Mucosa of stomach (tissue), 1 donor: ENCODE results near the gene BCL6.

Experiments
- H3K27me3 ChIP-seq: one replicate; pipeline ENCODE4 v1.7.0; 2013; ENCODE audit warnings: mild to moderate bottlenecking, low read length; ENCODE audit not compliant: control insufficient read depth, insufficient read depth
- H3K36me3 ChIP-seq: one replicate; pipeline ENCODE4 v1.7.0; 2013; ENCODE audit warnings: low read length; ENCODE audit not compliant: control insufficient read depth, insufficient read depth
- H3K4me1 ChIP-seq: one replicate; pipeline ENCODE4 v1.7.0; 2013; ENCODE audit warnings: mild to moderate bottlenecking, low read length; ENCODE audit not compliant: control insufficient read depth, insufficient read depth
- H3K4me3 ChIP-seq: one replicate; pipeline ENCODE4 v1.7.0; 2013; ENCODE audit warnings: low read length
- H3K9ac ChIP-seq: one replicate; pipeline ENCODE4 v1.7.0; 2013; ENCODE audit warnings: mild to moderate bottlenecking, low read length, moderate library complexity
- H3K9me3 ChIP-seq: one replicate; pipeline ENCODE4 v1.7.0; 2013; ENCODE audit warnings: mild to moderate bottlenecking, low read length, moderate library complexity; ENCODE audit not compliant: control insufficient read depth
- donor health status: Pancreatic carcinoma.

Gene BCL6

GRCh38 chr3:187741403-187742350 is 3.6 kb downstream of the BCL6 start:
- Histone ChIP-seq H3K27me3 (peaks cover 8% of the 10 kb centered on the region), H3K9me3 (no peaks in the 10 kb centered on the region), H3K36me3 (no peaks in the 10 kb centered on the region), H3K4me3 (peak overlapping the region; percentile 88), H3K4me1 (peaks cover 24% of the 10 kb centered on the region), H3K9ac (peak overlapping the region; percentile 92)

GRCh38 chr3:187740421-187741399 is 4.6 kb downstream of the BCL6 start:
- Histone ChIP-seq H3K27me3 (peaks cover 8% of the 10 kb centered on the region), H3K9me3 (no peaks in the 10 kb centered on the region), H3K36me3 (no peaks in the 10 kb centered on the region), H3K4me1 (peaks cover 25% of the 10 kb centered on the region), H3K4me3 (peak overlapping the region; percentile 91), H3K9ac (peak overlapping the region; percentile 92)

- Histone ChIP-seq H3K27me3 (peaks cover 8% of the 10 kb centered on the region), H3K36me3 (no peaks in the 10 kb centered on the region), H3K4me3 (peak overlapping the region; percentile 91), H3K9me3 (no peaks in the 10 kb centered on the region), H3K9ac (peak overlapping the region; percentile 92), H3K4me1 (peaks cover 25% of the 10 kb centered on the region)
Observed at GRCh38 chr3:187739561-187740332, 5.5 kb downstream of the BCL6 start.

GRCh38 chr3:187739094-187739560 is 6.1 kb downstream of the BCL6 start:
- peaks cover 25% of the 10 kb centered on the region for H3K4me1 ChIP-seq
- no peaks in the 10 kb centered on the region for H3K9me3 ChIP-seq
- peaks cover 8% of the 10 kb centered on the region for H3K27me3 ChIP-seq
- peak overlapping the region; percentile 92 for H3K9ac ChIP-seq
- peak overlapping the region; percentile 91 for H3K4me3 ChIP-seq
- no peaks in the 10 kb centered on the region for H3K36me3 ChIP-seq

- H3K4me3 ChIP-seq, result peak overlapping the region; percentile 91
- peaks cover 8% of the 10 kb centered on the region for H3K27me3 ChIP-seq
- H3K9ac ChIP-seq, result peak overlapping the region; percentile 92
- no peaks in the 10 kb centered on the region for H3K36me3 ChIP-seq
- peaks cover 25% of the 10 kb centered on the region for H3K4me1 ChIP-seq
- H3K9me3 ChIP-seq, result no peaks in the 10 kb centered on the region
Observed at GRCh38 chr3:187738331-187739093, 6.8 kb downstream of the BCL6 start.

GRCh38 chr3:187738071-187738330 is 7.3 kb downstream of the BCL6 start:
- Histone ChIP-seq H3K4me3 (peak overlapping the region; percentile 91), H3K36me3 (no peaks in the 10 kb centered on the region), H3K9ac (peak overlapping the region; percentile 92), H3K4me1 (peaks cover 25% of the 10 kb centered on the region), H3K9me3 (no peaks in the 10 kb centered on the region), H3K27me3 (peaks cover 8% of the 10 kb centered on the region)

GRCh38 chr3:187737368-187738070 is 7.7 kb downstream of the BCL6 start:
- Histone ChIP-seq H3K36me3 (no peaks in the 10 kb centered on the region), H3K9ac (peak overlapping the region; percentile 92), H3K27me3 (peaks cover 8% of the 10 kb centered on the region), H3K9me3 (no peaks in the 10 kb centered on the region), H3K4me1 (peaks cover 25% of the 10 kb centered on the region), H3K4me3 (peak overlapping the region; percentile 91)

GRCh38 chr3:187737006-187737367 is 8.3 kb downstream of the BCL6 start:
- H3K27me3 ChIP-seq, result peaks cover 8% of the 10 kb centered on the region
- peak overlapping the region; percentile 92 for H3K9ac ChIP-seq
- H3K4me3 ChIP-seq, result peak overlapping the region; percentile 91
- H3K9me3 ChIP-seq, result no peaks in the 10 kb centered on the region
- H3K36me3 ChIP-seq, result no peaks in the 10 kb centered on the region
- H3K4me1 ChIP-seq, result peaks cover 21% of the 10 kb centered on the region

GRCh38 chr3:187736418-187736871 is 8.8 kb downstream of the BCL6 start:
- H3K27me3 ChIP-seq, result peaks cover 8% of the 10 kb centered on the region
- H3K4me1 ChIP-seq, result peaks cover 16% of the 10 kb centered on the region
- H3K9me3 ChIP-seq, result no peaks in the 10 kb centered on the region
- no peaks in the 10 kb centered on the region for H3K36me3 ChIP-seq
- H3K9ac ChIP-seq, result no peak overlapping the region
- H3K4me3 ChIP-seq, result no peak overlapping the region

- Histone ChIP-seq H3K27me3 (peaks cover 8% of the 10 kb centered on the region), H3K36me3 (no peaks in the 10 kb centered on the region), H3K4me3 (no peak overlapping the region), H3K9me3 (no peaks in the 10 kb centered on the region), H3K4me1 (peaks cover 16% of the 10 kb centered on the region), H3K9ac (no peak overlapping the region)
Observed at GRCh38 chr3:187735837-187736236, 9.4 kb downstream of the BCL6 start.
